GM12878 (cell line): ENCODE data around the gene MAML2.

Source experiments
- ATF2 ChIP-seq: IDR thresholded peaks from 2 replicates; pipeline ENCODE4 v1.6.1; 2012; ENCODE audit warnings: low read length, inconsistent platforms
- CTCF ChIP-seq, 3 experiments: IDR thresholded peaks in 2 of 3; conservative IDR thresholded peaks in 1 of 3; 2 replicates each; pipeline ENCODE4 v1.5.1; 2011; ENCODE audit warnings: low read depth in 3 of 3, low read length in 3 of 3, mild to moderate bottlenecking in 3 of 3, control low read depth in 2 of 3, moderate library complexity in 2 of 3, inconsistent platforms in 1 of 3, mixed read lengths in 1 of 3; ENCODE audit not compliant: control insufficient read depth in 2 of 3, insufficient read depth in 1 of 3; ENCODE audit errors: extremely low read depth in 1 of 3

DNA sequence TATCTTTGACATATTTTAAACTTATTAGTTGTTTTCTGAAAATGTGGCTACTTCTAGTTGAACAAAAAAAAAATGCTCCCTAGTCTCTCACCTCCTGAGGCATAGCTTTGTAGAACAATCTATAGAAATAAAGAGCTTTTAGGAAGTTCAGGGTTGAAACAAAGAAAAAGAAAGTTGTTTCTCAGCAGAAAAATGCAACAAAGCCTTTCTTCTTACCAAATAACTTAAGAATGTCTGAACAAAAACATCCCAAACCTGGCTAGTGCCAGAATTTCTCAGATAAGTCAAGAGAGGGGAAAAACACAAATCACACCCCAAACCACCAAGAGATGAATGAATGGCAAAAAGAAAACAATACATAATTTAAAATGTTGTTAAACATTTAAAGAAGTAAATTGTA, 114.1 kb downstream of the MAML2 start:
- TF ChIP-seq CTCF (IDR thresholded peaks at IDR 0.05 in 2 of 3, conservative IDR thresholded peaks at IDR 0.05 in 1 of 3; ENCODE audit: control insufficient read depth in 2 of 3, extremely low read depth in 1 of 3, insufficient read depth in 1 of 3, low read depth in 3 of 3, low read length in 3 of 3) (no peak), ATF2 (no peak)
